H1 (cell line): ENCODE data around the gene RYR3. TPM values are rescaled to one million over a fixed set of nuclear protein-coding genes. Genes with fewer than 3 reads are reported as not detected.

Experiments
- CBX5 ChIP-seq: fragments of 300-800, 300-1000 bp; sonication (generic); IDR thresholded peaks from 2 replicates; pipeline ENCODE4 v1.7.1; 2016; ENCODE audit warnings: antibody characterized with exemption, low read length, low read depth
- CHD7 ChIP-seq: fragments of 300-600 bp; sonication (generic); IDR thresholded peaks from 2 replicates; pipeline ENCODE4 v1.7.1; 2012; ENCODE audit warnings: low read length, moderate library complexity, mild to moderate bottlenecking, inconsistent platforms; ENCODE audit not compliant: insufficient replicate concordance
- EGR1 ChIP-seq: IDR thresholded peaks from 2 replicates; pipeline ENCODE4 v1.6.1; 2011; ENCODE audit warnings: low read depth, low read length, borderline replicate concordance
- EP300 ChIP-seq, 2 experiments: IDR thresholded peaks; 1 replicate in 1 of 2; 2 replicates in 1 of 2; pipeline ENCODE4 v1.6.1; 2011 to 2012; ENCODE audit warnings: low read depth in 2 of 2, low read length in 2 of 2, mild to moderate bottlenecking in 2 of 2, borderline replicate concordance in 1 of 2, inconsistent platforms in 1 of 2, moderate library complexity in 1 of 2
- GTF2F1 ChIP-seq: IDR thresholded peaks from 2 replicates; pipeline ENCODE4 v1.6.1; 2012; ENCODE audit warnings: low read depth, low read length, improper control_type of control experiment, borderline replicate concordance
- KDM4A ChIP-seq: IDR thresholded peaks from one replicate; pipeline ENCODE4 v1.7.1; 2012; ENCODE audit warnings: low read depth, mild to moderate bottlenecking, moderate library complexity, low read length, inconsistent platforms; ENCODE audit not compliant: severe bottlenecking
- NANOG ChIP-seq: IDR thresholded peaks from 2 replicates; pipeline ENCODE4 v1.6.1; 2011; ENCODE audit warnings: low read length, low read depth, mild to moderate bottlenecking, inconsistent platforms; ENCODE audit not compliant: insufficient read depth, poor library complexity, severe bottlenecking
- RAD21 ChIP-seq, 2 experiments: IDR thresholded peaks in 1 of 2; conservative IDR thresholded peaks in 1 of 2; 2 replicates each; pipeline ENCODE4 v1.6.1; 2011; ENCODE audit warnings: low read depth in 2 of 2, low read length in 2 of 2, improper control_type of control experiment in 1 of 2, inconsistent platforms in 1 of 2, mild to moderate bottlenecking in 1 of 2, moderate library complexity in 1 of 2
- SP1 ChIP-seq: IDR thresholded peaks from 2 replicates; pipeline ENCODE4 v1.6.1; 2011; ENCODE audit warnings: low read depth, low read length
- TEAD4 ChIP-seq: IDR thresholded peaks from 2 replicates; pipeline ENCODE4 v1.6.1; 2012; ENCODE audit warnings: low read depth, low read length, inconsistent platforms, mixed read lengths
- ZNF274 ChIP-seq: IDR thresholded peaks from 2 replicates; pipeline ENCODE4 v1.7.0; 2012; ENCODE audit warnings: low read length, borderline replicate concordance; ENCODE audit errors: extremely low read depth
- polyA plus RNA-seq, 7 experiments: library from polyadenylated mRNA; depleted of rRNA in 3 of 7; stranded (reverse) in 5 of 7; unstranded in 2 of 7; fragments of >200 nt in 5 of 7; fragments of 200-250 nt in 2 of 7; gene quantifications; 1 replicate in 5 of 7; 2 replicates in 1 of 7; 4 replicates in 1 of 7; pipeline versions ENCODE4 v1.2.1 to v1.2.3, GENCODE V29; 2011 to 2013; ENCODE audit warnings: missing spikeins in 2 of 7, mixed read lengths in 2 of 7
- total RNA-seq: library from RNA; stranded (reverse); fragmentation: NEBNext Ultra II Directional; extraction: Animal tissue kit (Norgen Biotek cat#: 25700); gene quantifications from 2 replicates; pipeline ENCODE4 v1.2.1, GENCODE V29; 2021

Gene RYR3
- total and polyA plus RNA-seq, 2 of the 8 experiments (the other 6 are each of a cell fraction or from before 2014, with no cell fraction given), result 0.33 to 3.4 TPM

GRCh38 chr15:33358306-33358705 lies 47.5 kb downstream of the RYR3 start (continued):
- TF ChIP-seq CHD7 (no peak), EGR1 (no peak), NANOG (no peak), SP1 (no peak), RAD21 (IDR thresholded peaks at IDR 0.05 in 1 of 2, conservative IDR thresholded peaks at IDR 0.05 in 1 of 2; ENCODE audit: low read depth in 2 of 2, low read length in 2 of 2) (no peak), TEAD4 (no peak), KDM4A (no peak), EP300 (IDR thresholded peaks at IDR 0.05; ENCODE audit: borderline replicate concordance in 1 of 2, low read depth in 2 of 2, low read length in 2 of 2) (no peak), CBX5 (no peak), GTF2F1 (no peak), ZNF274 (no peak)
